Airway epithelial cell (primary cell): ENCODE results near the gene SRSF9. TPM values are rescaled to one million over a fixed set of nuclear protein-coding genes. Genes with fewer than 3 reads are reported as not detected.

Experiments
- total RNA-seq: library from RNA; depleted of rRNA; stranded (reverse); fragments of >200 nt; gene quantifications from 2 replicates; pipeline ENCODE4 v1.2.3, GENCODE V29; 2015

The SRSF9 gene, protein sequence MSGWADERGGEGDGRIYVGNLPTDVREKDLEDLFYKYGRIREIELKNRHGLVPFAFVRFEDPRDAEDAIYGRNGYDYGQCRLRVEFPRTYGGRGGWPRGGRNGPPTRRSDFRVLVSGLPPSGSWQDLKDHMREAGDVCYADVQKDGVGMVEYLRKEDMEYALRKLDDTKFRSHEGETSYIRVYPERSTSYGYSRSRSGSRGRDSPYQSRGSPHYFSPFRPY
- 145 and 151 TPM in 2 replicates for total RNA-seq

DNA sequence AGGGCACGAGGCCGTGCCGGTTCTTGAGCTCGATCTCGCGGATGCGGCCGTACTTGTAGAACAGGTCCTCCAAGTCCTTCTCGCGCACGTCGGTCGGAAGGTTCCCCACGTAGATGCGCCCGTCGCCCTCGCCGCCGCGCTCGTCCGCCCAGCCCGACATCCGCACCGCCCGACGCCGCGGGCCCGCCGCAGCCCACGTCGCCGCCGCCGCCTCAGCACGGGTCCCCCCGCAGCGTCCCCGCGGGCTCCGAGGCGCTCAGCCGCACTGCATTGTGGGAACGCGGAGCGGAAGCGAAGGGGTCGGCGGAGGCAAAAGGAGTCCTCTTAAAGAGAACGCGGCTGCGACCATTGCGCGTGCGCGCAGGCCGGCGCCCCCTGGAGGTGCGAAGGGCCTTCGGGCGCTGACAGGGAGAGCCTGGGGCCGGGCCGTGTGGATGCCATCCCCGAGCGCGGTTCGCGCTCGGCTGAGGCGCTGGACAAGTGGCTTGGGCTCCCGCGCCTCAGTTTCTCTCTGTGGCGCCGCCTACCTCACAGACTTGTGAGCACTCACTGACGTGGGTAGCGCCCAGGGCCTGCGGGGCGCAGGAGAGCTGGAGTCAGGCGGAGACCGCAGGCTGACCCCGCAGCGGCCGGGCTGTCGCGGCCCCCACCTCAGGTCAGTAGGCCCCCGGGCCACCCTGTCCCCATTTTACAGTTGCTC lies at the start of gene SRSF9:
TSS of gene SRSF9 (minus strand) at position 299 of the 700 bp plus-strand sequence. CDS start at position 160, 139 bp downstream.

DNA sequence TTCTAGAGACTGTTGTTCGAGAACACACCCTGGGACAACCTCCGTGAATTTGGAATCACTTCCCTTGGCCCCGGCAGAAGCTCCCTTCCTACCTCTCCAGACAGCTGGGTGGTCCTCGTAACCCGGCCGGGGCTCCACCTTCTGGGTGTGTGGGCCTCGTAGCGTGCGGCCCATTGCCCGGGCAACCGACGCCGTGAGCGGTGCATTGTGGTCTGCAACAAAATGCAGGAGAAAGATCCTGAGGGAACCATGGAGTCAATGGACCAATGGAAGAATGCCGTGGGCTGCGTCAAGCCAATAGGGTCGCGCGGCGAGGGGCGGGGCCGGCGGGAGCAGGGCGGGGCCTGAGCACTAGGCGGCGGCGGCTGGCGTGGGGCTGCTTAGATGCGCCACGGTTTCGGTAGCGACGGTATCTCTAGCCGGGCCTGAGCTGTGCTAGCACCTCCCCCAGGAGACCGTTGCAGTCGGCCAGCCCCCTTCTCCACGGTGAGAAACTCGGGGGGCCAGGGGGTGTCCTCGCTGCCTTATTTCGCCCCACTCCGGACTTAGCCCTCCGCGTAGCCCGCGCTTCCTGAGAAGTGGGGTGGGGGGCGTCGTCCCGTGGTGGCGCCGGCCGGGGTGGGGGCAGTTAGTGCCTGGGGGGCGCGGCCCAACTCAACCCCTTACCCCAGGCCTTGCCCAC lies 26.3 kb upstream of the SRSF9 start, which contains the start of gene DYNLL1:
TSS of gene DYNLL1 (plus strand) at position 383 of the 682 bp plus-strand sequence. CDS start 309 bp downstream, outside the sequence.

DNA sequence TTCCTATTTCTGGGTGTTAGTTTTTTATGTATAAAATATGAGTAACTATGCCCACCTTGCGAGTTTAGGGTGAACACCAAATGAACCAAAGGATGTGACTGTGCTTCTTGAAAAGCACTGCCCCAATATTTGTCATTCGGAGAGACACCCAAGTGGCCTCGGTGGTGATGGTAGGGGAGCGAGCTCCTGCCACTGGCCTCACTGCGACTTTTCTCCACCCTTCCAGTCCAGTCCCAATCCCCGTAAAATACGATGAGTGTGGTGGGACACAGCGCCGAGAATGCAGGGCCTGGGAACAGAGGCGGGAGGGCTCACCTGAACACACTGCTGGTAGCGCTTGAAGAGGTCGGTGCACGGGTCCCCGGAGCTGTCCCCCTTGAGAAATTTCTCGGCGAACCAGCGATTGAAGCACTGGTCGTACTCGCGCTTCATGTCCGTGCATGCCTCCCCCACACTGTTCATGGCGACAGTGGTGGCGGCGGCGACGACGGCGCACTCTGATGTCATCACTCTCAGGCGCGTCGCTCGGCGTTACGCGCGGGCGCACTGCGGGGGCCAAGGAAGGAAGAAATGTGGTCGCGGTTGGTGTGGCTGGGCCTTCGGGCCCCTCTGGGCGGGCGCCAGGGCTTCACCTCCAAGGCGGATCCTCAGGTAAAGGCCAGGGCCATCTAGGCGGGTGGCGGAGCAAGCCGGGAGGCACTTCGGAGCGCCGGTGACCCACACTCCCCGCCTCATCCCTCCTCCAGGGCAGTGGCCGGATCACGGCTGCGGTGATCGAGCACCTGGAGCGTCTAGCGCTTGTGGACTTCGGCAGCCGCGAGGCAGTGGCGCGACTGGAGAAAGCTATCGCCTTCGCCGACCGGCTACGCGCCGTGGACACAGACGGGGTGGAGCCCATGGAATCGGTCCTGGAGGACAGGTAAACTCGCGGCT lies 23.4 kb downstream of the SRSF9 start, which contains the start of the genes GATC and TRIAP1:
TSS of gene GATC (plus strand) at position 534 of the 933 bp plus-strand sequence. CDS start at position 571, 37 bp downstream.
TSS of gene TRIAP1 (minus strand) at position 474 of the 933 bp plus-strand sequence. CDS start at position 462, 12 bp downstream.

DNA sequence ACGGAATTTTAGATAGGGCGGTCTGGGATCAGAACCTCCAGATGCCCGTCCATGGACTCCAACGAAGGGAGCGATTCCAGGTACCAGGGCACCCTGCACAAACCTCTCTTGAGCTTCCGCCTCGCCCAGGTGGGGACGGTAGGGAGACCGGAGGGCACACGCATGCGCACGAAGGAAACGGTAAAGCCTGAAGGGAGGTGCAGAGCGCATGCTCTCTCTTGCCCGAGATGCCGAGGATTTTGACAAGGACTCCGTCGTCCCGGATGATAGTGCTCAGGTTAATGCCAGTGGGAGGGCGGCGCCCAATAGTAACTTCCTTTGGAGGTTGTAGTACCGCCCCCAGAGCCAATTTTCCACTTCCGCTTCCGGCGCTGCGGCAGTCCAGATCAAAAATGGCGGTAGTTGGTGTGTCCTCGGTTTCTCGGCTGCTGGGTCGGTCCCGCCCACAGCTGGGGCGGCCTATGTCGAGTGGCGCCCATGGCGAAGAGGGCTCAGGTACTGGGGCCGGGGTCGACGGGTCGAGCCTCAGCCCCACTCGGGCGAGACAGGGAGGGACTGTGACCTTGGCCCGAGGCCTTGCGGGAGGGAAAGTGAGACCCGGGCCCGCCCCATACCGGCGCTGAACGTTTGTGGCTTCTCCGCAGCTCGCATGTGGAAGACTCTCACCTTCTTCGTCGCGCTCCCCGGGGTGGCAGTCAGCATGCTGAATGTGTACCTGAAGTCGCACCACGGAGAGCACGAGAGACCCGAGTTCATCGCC lies 31.6 kb downstream of the SRSF9 start, which contains the start of gene COX6A1:
TSS of gene COX6A1 (plus strand) at position 379 of the 760 bp plus-strand sequence. CDS start at position 393, 14 bp downstream.

Other genes starting within 250 kb of the SRSF9 start
- 91.9 and 113 TPM in 2 replicates for gene PXN, start 204.0 kb downstream of the SRSF9 start, total RNA-seq
- under 0.01 TPM in 2 replicates for gene RNU4-2, start 177.8 kb downstream of the SRSF9 start, total RNA-seq
- gene RNU4-1, start 176.5 kb downstream of the SRSF9 start, total RNA-seq: under 0.01 TPM in 2 replicates
- 1.5 TPM in 2 replicates for gene SIRT4, start 167.4 kb downstream of the SRSF9 start, total RNA-seq
- gene PLA2G1B, start 142.0 kb downstream of the SRSF9 start, total RNA-seq: not detected in 2 replicates
- gene MSI1, start 100.6 kb downstream of the SRSF9 start, total RNA-seq: not detected in 2 replicates
- 633 and 734 TPM in 2 replicates for gene COX6A1, start 31.6 kb downstream of the SRSF9 start, total RNA-seq
- gene TRIAP1, start 23.4 kb downstream of the SRSF9 start, total RNA-seq: 33.4 and 34.3 TPM in 2 replicates
- 14.6 and 14.8 TPM in 2 replicates for gene GATC, start 23.3 kb downstream of the SRSF9 start, total RNA-seq
- gene DYNLL1, start 26.4 kb upstream of the SRSF9 start, total RNA-seq: 392 and 421 TPM in 2 replicates
- 22.2 and 27.7 TPM in 2 replicates for gene COQ5, start 59.4 kb upstream of the SRSF9 start, total RNA-seq
- 66.5 and 90.9 TPM in 2 replicates for gene RNF10, start 64.6 kb upstream of the SRSF9 start, total RNA-seq
- 40.0 and 47.6 TPM in 2 replicates for gene POP5, start 111.7 kb upstream of the SRSF9 start, total RNA-seq
- gene CABP1, start 170.9 kb upstream of the SRSF9 start, total RNA-seq: 0.14 TPM in 1 of 2 replicates, not detected in the other
- 53.7 and 55.9 TPM in 2 replicates for gene MLEC, start 217.4 kb upstream of the SRSF9 start, total RNA-seq
- gene UNC119B, start 240.7 kb upstream of the SRSF9 start, total RNA-seq: 16.2 and 19.5 TPM in 2 replicates